Colonic mucosa (tissue), 4 donors: Measurements from ENCODE around the gene RAE1. TPM values are rescaled to one million over a fixed set of nuclear protein-coding genes. Genes with fewer than 3 reads are reported as not detected.
A peak's percentile ranks its signal among the peaks of the same experiment; 100 is the strongest.

Experiments
- DNase-seq: peaks from one replicate; pipeline ENCODE4 v3.0.0-alpha.2; 2020
- H3K27ac ChIP-seq: fragments of 200-600 bp; one replicate; pipeline ENCODE4 v1.8.0; 2021
- H3K27me3 ChIP-seq: fragments of 200-600 bp; one replicate; pipeline ENCODE4 v1.8.0; 2021
- H3K36me3 ChIP-seq: fragments of 200-600 bp; one replicate; pipeline ENCODE4 v1.8.0; 2021
- H3K4me1 ChIP-seq: fragments of 200-600 bp; one replicate; pipeline ENCODE4 v1.8.0; 2021; ENCODE audit warnings: mild to moderate bottlenecking
- H3K4me3 ChIP-seq: fragments of 200-600 bp; one replicate; pipeline ENCODE4 v1.8.0; 2021
- H3K9ac ChIP-seq, 2 donors: one replicate each; pipeline ENCODE4 v1.7.0; 2013; ENCODE audit warnings: control low read depth in 2 of 2, low read depth in 2 of 2, low read length in 2 of 2
- H3K9me3 ChIP-seq: fragments of 200-600 bp; one replicate; pipeline ENCODE4 v1.8.0; 2021
- intact Hi-C: fragments of 100-400 bp; cut with DNase I; formaldehyde crosslinking; loops from one replicate; pipeline ENCODE4 v1.14.1; 2022
- total RNA-seq, 2 donors: library from RNA; stranded (reverse); fragmentation: NEBNext Ultra II Directional in 1 of 2; extraction: Animal tissue kit (Norgen Biotek cat#: 25700) in 1 of 2; gene quantifications; one replicate each; pipeline ENCODE4 v1.2.1, GENCODE V29; 2021
- TF ChIP-seq, protein P1 (sequence below): fragments of 200-600 bp; IDR thresholded peaks from one replicate; pipeline ENCODE4 v1.8.0; 2022; ENCODE audit warnings: antibody characterized with exemption, mild to moderate bottlenecking
- donor health status: healthy.
- donor health status: DM: no; HTN: no; CAD: no.
- donor health status: DM: no; HTN: no; CAD: no.

The RAE1 gene
- total RNA-seq, 2 donors from 2014 or later, result 20.3 to 29.3 TPM

- no peaks in the 10 kb centered on the region for H3K9me3 ChIP-seq
Observed at GRCh38 chr20:57378646-57379262, 27.7 kb downstream of the RAE1 start.

DNA sequence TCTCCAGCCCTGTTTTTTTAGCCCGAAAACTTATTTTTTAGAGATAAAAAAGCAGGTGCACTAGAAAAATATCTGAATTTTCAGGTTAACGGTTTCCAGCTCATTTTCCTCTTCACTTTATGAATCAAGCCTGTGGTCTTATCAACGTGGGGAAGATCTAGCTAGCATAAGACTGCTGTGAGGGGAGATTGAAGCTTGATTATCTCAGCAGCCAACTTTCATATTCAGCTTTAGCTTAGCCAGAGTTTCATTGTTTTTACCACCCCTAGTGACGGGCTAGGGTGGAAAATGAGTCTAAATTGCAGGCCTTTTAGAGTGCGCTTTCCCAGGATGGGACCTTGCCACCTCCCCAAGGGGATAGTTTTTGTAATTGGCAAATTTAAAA lies 28.2 kb downstream of the RAE1 start:
- H3K9ac ChIP-seq, result no peak overlapping the region
- H3K27ac ChIP-seq, result no peak overlapping the region
- peaks cover 6% of the 10 kb centered on the region for H3K4me1 ChIP-seq
- H3K4me3 ChIP-seq, result no peak overlapping the region
- peaks cover 2% of the 10 kb centered on the region for H3K36me3 ChIP-seq
- intact Hi-C loops, result loop anchor here (10.0 kb wide), 1 partner anchor 216 kb away; no protein-coding TSS in a partner anchor
- DNase-seq, result no peak
- TF ChIP-seq, protein P1, sequence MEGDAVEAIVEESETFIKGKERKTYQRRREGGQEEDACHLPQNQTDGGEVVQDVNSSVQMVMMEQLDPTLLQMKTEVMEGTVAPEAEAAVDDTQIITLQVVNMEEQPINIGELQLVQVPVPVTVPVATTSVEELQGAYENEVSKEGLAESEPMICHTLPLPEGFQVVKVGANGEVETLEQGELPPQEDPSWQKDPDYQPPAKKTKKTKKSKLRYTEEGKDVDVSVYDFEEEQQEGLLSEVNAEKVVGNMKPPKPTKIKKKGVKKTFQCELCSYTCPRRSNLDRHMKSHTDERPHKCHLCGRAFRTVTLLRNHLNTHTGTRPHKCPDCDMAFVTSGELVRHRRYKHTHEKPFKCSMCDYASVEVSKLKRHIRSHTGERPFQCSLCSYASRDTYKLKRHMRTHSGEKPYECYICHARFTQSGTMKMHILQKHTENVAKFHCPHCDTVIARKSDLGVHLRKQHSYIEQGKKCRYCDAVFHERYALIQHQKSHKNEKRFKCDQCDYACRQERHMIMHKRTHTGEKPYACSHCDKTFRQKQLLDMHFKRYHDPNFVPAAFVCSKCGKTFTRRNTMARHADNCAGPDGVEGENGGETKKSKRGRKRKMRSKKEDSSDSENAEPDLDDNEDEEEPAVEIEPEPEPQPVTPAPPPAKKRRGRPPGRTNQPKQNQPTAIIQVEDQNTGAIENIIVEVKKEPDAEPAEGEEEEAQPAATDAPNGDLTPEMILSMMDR, result no peak
- H3K27me3 ChIP-seq, result no peaks in the 10 kb centered on the region
- H3K9me3 ChIP-seq, result no peaks in the 10 kb centered on the region

More at GRCh38 chr20:57378646-57379262, 27.7 kb downstream of the RAE1 start:
- intact Hi-C loops, result loop anchor here (10.0 kb wide), 1 partner anchor 216 kb away; no protein-coding TSS in a partner anchor
- Histone ChIP-seq H3K4me3 (no peak overlapping the region), H3K36me3 (peaks cover 4% of the 10 kb centered on the region), H3K9ac (no peak overlapping the region), H3K4me1 (peaks cover 6% of the 10 kb centered on the region), H3K27ac (no peak overlapping the region), H3K27me3 (no peaks in the 10 kb centered on the region)
- DNase-seq, result no peak
- TF ChIP-seq, protein P1, result no peak

DNA sequence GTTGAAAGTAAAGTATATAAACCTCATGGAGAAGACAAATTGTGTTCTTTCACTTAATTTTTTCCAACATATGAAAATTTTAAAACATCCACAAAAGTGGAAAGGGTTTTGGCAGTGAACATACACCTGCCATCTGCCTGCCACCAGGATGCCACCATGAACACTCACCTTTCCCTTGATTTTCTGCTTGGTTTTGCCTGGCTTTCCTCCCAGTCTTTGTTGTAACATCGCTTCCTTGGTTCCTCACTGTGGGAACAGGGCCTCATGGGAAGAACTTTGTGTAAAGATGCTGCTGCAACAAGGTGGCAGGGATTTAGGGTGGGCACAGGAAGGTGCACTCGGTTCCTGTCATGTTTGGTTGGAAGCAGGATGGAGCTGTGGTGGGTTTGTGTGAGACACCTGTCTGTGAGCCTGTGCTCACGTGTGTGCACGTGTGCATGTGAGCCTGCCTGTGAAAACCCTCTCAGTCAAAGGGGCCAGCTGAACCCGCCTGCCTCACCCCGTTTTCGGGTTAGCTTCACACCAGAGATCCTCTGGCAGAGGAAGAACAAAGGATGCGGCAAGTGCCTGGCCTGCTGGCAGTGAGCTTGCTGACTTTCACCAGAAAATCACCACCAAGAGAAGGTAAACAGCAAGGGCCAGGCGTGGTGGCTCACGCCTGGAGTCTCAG lies 29.2 kb downstream of the RAE1 start:
- Histone ChIP-seq H3K27ac (no peak overlapping the region), H3K36me3 (no peaks in the 10 kb centered on the region), H3K4me3 (no peak overlapping the region), H3K27me3 (no peaks in the 10 kb centered on the region), H3K4me1 (peaks cover 9% of the 10 kb centered on the region), H3K9ac (no peak overlapping the region), H3K9me3 (no peaks in the 10 kb centered on the region)
- intact Hi-C loops, result loop anchor here (2.0 kb wide), 1 partner anchor 113 kb away; no protein-coding TSS in a partner anchor
- TF ChIP-seq, protein P1, result no peak
- DNase-seq, result no peak

DNA sequence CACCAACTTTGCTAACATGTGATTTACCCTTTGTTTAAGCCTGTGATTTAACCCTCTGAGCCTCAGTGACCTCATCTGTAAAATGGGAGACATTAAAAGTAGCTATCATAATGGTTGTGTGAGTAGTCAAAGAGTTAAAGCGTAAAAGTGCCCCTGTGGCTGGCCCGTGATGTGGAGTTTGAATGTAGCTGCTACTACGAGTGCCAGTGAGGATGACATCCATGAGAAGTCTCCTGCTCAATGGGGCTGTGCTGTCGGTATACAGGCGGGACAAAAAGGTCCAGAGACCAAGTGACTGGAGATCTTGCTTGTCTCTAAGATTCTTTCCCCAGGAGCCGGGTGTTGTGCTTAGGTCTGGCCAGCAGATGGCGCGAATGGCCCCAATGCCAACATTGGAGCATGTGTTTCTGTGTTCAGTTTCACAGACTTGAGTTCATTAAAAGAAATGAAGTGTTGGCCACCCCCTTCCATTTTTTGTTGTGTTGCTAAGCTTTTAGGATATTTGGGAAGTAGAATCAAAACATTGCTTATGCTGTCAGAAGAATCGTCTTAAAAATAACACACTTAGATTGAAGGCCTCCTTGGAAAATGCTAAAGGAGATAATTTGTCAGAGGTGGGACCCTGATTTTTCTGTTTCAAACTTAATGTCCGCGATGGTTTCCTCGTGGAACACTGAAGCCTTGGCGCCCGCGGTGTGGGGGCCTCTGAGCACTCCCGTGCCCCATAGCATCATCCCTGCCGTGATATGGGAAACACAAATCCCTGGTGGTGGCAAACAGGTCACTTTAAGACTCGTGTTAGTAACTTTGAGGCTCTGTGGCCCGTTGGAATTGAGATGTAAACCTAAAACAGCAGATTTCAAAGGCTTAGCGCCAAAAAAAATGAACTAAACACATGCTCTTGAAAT lies 30.8 kb downstream of the RAE1 start:
- H3K36me3 ChIP-seq, result no peaks in the 10 kb centered on the region
- TF ChIP-seq, protein P1, result peak; percentile 90
- intact Hi-C loops, result loop anchor here (2.0 kb wide), 1 partner anchor 111 kb away; no protein-coding TSS in a partner anchor
- peaks cover 11% of the 10 kb centered on the region for H3K4me1 ChIP-seq
- no peak overlapping the region for H3K4me3 ChIP-seq
- no peaks in the 10 kb centered on the region for H3K9me3 ChIP-seq
- DNase-seq, result peak; percentile 94
- H3K9ac ChIP-seq, result no peak overlapping the region
- H3K27me3 ChIP-seq, result no peaks in the 10 kb centered on the region
- H3K27ac ChIP-seq, result no peak overlapping the region

DNA sequence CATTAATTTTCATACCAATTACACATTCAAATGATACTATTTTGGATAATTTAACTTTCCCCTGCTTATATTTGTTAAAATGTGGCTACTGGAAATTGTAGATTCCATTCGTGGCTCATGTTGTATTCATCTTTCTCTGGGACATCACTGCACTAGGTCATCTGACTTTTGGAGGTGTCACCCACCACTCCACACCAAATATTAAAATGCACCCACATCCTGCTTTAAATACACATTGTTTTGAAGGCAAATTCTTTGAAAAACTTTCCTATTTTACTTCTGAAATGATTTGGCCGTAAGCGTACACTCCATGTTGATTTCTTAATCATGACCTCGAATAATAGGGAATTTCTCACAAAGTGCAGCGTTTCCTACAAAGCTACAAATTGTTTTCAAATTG lies 31.5 kb downstream of the RAE1 start:
- Histone ChIP-seq H3K36me3 (no peaks in the 10 kb centered on the region), H3K9ac (no peak overlapping the region), H3K27ac (no peak overlapping the region), H3K4me3 (no peak overlapping the region), H3K9me3 (no peaks in the 10 kb centered on the region), H3K27me3 (no peaks in the 10 kb centered on the region), H3K4me1 (peaks cover 11% of the 10 kb centered on the region)
- intact Hi-C loops, result no loop called here
- TF ChIP-seq, protein P1, result no peak
- no peak for DNase-seq
